NB4 (cell line): Measurements from ENCODE around the gene MMP3.

Experiments
- CTCF ChIP-seq: IDR thresholded peaks from one replicate; pipeline ENCODE4 v1.5.1; 2012; ENCODE audit warnings: low read depth, low read length
- TF ChIP-seq, protein P1 (sequence below): IDR thresholded peaks from 2 replicates; pipeline ENCODE4 v1.6.1; 2011; ENCODE audit warnings: low read depth, low read length

GRCh38 chr11:102806296-102806695 is 37.1 kb downstream of the MMP3 start:
- no peak for TF ChIP-seq CTCF
- TF ChIP-seq, protein P1, sequence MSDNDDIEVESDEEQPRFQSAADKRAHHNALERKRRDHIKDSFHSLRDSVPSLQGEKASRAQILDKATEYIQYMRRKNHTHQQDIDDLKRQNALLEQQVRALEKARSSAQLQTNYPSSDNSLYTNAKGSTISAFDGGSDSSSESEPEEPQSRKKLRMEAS, result no peak
